ENCODE data around the gene TBX1.

The TBX1 gene

GRCh38 chr22:19738664-19739447 is 21.7 kb upstream of the TBX1 start:
- no peak for DNase-seq

GRCh38 chr22:19739448-19739895 is 21.1 kb upstream of the TBX1 start:
- DNase-seq: no peak

GRCh38 chr22:19739911-19740449 is 20.6 kb upstream of the TBX1 start:
- DNase-seq: no peak

- DNase-seq: no peak
Observed at GRCh38 chr22:19740586-19740985, 20.0 kb upstream of the TBX1 start.

DNA sequence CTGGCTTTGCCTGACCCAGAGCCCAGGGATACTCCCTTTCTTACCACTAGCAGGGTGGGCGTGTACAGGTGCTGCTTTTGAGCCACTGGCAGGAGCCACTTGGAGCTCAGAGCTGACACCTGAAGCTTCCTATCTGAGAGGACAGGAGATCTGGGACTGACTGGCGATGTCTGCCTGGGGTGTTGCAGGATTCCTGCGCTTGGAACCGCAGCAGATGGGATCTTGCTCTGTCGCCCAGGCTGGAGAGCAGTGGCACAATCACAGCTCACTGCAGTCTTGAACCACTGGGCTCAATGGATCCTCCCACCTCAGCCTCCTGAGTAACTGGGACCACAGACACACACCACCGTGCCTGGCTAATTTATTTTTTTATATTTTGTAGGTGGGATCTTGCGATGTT is 19.5 kb upstream of the TBX1 start:
- no peak for DNase-seq

- DNase-seq: no peak
Observed at GRCh38 chr22:19742160-19743066, 18.2 kb upstream of the TBX1 start.

DNA sequence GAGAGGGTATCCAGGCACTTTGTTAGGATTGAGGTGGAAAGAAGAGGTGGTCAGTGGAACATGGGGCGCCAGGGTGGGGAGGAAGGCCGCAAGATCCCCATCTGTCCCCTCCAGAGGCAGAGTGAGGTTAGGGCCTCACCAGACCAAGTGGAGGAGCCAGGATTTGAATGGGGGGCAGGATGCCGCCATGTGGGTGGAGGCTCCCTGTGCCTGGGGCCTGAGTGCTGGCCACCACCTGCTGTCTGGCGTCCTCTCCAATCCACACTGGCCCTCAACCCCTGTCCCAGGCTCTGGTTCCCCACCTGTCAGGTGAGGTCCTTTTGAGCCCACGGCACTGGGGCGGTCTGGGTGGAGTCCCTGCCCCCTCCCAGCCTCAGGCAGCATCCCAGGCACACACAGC is 17.5 kb upstream of the TBX1 start:
- no peak for DNase-seq

GRCh38 chr22:19743651-19744050 is 16.9 kb upstream of the TBX1 start:
- no peak for DNase-seq

DNA sequence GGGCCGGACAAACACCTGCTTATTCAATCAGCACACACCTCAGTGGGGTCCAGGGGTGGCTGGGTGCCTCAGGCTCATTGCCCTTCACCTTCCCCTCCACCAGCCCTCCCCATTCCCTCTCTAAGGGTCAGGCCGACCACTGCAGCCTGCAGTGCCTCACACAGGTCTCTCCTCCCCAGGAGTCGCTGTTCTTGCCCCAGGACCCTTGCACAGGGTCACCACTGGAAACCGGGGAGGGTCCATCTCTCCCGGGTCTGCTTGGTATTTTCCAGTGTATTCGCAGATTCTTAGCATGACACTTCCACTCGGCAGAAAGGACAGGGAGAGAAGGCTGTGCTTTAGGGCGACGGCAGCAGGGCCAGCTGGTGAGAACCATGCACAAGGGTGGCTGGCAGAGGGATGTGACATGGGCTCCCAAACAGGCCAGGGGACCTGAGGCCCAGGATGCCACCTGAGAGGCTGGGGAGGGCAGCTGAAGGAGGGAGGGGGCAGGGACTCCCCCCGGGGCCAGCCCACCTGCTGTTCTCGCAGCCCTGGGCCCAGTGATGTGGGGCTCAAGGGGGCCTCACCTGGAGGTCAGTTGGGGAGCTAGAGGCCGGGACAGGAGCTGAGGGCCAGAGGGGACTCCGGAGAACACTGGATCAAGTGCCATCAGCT is 16.1 kb upstream of the TBX1 start:
- no peak for DNase-seq

GRCh38 chr22:19745155-19746101 is 15.2 kb upstream of the TBX1 start:
- no peak for DNase-seq

DNA sequence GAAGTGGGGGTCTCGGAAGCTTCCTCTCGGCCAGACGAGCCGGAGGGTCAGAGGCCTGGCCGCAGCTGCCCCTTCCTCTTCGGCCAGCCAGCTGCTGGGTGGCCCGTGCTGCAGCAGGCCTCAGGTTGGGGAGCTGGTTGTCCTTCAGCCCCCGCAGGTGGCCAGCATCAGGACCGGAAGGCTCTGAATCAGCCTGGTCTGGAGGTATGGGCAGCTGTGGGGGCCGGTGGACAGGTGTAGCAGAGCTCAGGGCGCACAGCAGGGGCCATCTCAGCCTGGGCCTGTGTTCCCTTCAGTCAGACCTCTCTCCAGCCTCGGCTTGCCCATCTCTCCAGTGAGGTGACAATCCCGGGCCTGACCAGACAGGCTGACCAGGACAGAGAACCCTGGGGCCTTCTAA is 13.9 kb upstream of the TBX1 start:
- DNase-seq: no peak

GRCh38 chr22:19747551-19747950 is 13.0 kb upstream of the TBX1 start:
- no peak for DNase-seq

- no peak for DNase-seq
Observed at GRCh38 chr22:19748139-19748538, 12.4 kb upstream of the TBX1 start.

- DNase-seq: peak; percentile 5
Observed at GRCh38 chr22:19748991-19749664, 11.4 kb upstream of the TBX1 start.

- no peak for DNase-seq
Observed at GRCh38 chr22:19749876-19750275, 10.7 kb upstream of the TBX1 start.

DNA sequence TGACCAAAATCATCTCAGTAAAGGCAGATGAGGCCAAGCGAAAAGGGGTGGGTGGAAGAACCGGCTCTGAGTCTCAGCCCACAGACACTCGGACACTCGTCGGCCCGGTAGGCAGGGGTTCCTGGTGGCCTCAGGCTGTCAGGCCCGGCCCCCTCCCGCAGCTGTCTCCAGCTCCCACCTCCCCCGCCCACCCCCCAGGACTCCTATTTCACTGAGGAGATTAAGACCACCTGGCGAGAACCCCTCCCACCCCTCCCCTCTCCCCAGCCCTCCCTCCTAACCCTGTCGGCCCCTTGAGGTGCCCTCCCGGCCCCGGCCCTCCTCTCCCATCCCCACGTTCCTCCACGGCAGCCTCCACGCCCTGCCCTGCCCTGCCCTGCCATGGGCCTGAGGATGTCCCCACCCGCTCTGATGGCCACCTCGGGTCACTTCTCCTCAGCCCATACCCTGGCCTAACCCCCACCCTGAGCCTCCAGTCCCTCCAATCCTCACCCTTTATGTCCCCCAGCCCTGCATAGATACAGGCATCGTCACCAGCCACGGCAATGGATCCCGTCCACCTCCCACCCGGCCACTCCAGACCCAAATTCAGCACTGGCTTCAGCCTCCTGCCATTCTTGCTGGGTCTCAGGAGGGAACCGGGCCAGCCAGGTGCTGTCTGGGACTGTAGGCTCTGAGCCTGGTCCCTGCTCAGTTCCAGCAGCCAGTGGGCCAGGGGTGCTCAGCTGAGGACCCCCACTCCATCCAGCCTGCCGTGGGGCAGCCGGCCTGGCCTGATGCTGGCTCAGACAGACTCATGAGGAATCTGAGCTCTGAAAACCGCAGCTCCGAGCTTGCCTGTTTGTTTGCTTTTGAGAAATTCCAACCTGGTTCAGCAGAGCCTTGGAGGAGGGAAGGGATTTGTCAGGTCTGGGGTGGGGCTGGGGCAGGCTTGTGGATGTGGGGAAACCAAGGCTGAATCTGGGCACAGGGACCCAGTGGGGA is 9.8 kb upstream of the TBX1 start:
- DNase-seq: no peak

DNA sequence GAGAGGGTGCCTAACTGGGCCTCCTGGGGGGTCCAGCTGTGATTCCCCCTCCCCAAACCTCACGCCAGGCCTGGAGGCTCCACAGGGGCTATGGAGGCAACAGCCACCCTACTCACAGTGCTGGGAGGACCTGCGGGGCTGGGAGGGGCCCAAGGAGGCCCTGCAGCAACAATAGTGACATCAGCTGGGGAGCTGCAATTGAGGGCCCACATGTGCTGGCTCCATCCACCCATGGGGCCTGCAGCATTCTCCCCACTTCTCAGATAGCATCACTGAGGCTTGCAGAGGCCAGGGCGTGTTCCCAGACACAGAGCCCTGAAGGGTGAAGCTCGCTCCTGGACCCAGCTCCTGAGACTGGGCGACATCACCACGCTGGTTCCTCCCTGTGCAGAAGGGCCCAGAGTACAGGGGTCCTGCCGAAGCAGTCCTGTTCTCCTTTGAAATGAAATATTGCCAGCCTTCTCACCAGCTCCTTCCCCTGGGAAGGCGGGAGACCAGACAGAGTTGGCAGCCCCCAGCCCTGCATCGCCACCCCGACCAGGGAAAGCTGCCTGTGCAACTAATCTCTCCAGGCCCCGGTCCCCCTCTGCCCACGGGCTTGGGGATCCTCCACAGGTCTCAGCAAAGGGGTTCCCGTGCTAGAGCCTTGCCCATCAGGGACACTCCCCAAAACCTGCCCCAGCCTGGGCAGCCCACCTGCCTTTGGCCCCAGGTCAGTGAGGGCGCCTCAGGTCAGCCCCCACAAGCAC is 8.9 kb upstream of the TBX1 start:
- no peak for DNase-seq

DNA sequence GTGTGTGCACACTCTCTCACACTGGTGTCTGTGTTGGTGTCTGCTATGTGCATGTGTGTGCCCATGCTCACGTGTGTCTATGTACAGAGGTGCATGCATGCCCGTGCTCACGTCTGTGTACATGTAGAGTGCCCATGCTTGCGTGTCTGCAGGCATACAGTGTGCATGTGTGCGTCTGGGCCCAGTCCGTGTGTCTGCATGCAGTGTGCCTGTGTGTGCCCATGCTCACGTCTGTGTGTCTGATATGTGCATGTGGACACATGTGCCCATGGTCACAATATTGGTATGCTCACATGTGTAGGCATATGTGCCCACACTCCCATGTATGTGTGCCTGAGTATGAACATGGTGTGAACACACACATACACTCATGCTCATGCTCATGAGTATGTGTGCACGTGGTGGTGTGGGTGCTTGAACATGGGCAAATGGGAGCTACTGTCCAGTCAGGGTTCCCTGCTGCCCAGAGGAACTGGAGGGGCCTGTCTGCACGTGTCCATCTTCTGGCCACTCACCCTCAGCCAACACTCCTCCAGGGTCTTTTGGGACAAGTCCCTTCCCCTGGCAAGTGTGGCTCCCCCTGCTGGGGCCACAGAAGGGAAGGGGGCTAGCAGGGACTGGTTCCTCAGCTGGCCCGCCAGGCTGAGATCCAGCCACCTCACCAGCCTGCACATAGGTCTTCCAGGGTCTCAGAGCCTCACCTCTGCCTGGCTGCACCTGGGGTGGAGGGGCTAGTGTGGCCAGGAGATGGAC is 7.3 kb upstream of the TBX1 start:
- DNase-seq: no peak
